CD4-positive, alpha-beta T cell (primary cell): Measurements from ENCODE around the gene VEGFB. TPM values are rescaled to one million over a fixed set of nuclear protein-coding genes. Genes with fewer than 3 reads are reported as not detected.

Experiments
- ATAC-seq: fragments of 200-7000 bp; cut with Tn5 transposase; one replicate; pipeline ENCODE4 v1.10.0; 2022; ENCODE audit warnings: mild to moderate bottlenecking; ENCODE audit not compliant: poor library complexity
- CTCF ChIA-PET: fragments of 350-600 bp; sonication (Branson Sonifier 250); formaldehyde crosslinking; loops from one replicate; lab custom pipeline; 2021; ENCODE audit warnings: antibody characterized with exemption, inconsistent platforms; lab: Charles Lee
- POLR2A ChIA-PET: fragments of 350-600 bp; sonication (Branson Sonifier 250); formaldehyde crosslinking; loops from one replicate; lab custom pipeline; 2021; ENCODE audit warnings: antibody characterized with exemption, inconsistent platforms; lab: Charles Lee
- DNase-seq, 14 experiments: peaks; one replicate each; pipeline ENCODE4 v3.0.0-alpha.2; 2013 to 2020; ENCODE audit warnings: mixed read lengths in 2 of 14
- H3K27ac ChIP-seq, 2 donors: one replicate each; pipeline versions ENCODE4 v1.5.1 to v1.7.0; 2013; ENCODE audit warnings: low read length in 2 of 2, low read depth in 1 of 2, mild to moderate bottlenecking in 1 of 2
- H3K27me3 ChIP-seq, 2 experiments: 1 replicate in 1 of 2; 2 replicates in 1 of 2; pipeline versions ENCODE4 v1.6.1 to v1.7.0; 2013; ENCODE audit warnings: low read length in 2 of 2, control low read depth in 1 of 2, mild to moderate bottlenecking in 1 of 2, moderate library complexity in 1 of 2; ENCODE audit not compliant: insufficient read depth in 2 of 2, control insufficient read depth in 1 of 2
- H3K36me3 ChIP-seq: one replicate; pipeline ENCODE4 v1.6.1; 2013; ENCODE audit warnings: low read length, control low read depth; ENCODE audit not compliant: insufficient read depth
- H3K4me1 ChIP-seq: one replicate; pipeline ENCODE4 v1.6.1; 2013; ENCODE audit warnings: low read length, control low read depth; ENCODE audit not compliant: insufficient read depth
- H3K4me3 ChIP-seq: one replicate; pipeline ENCODE4 v1.5.1; 2013; ENCODE audit warnings: mild to moderate bottlenecking, low read length, moderate library complexity
- H3K9me3 ChIP-seq, 2 experiments: 1 replicate in 1 of 2; 2 replicates in 1 of 2; pipeline versions ENCODE4 v1.6.1 to v1.7.0; 2013; ENCODE audit warnings: low read length in 2 of 2, mild to moderate bottlenecking in 2 of 2, control low read depth in 1 of 2, moderate library complexity in 1 of 2; ENCODE audit not compliant: control insufficient read depth in 1 of 2, insufficient read depth in 1 of 2
- H3K27ac Mint-ChIP-seq: one replicate; pipeline ENCODE4 v1.8.0; 2020; ENCODE audit warnings: mixed read lengths
- H3K27me3 Mint-ChIP-seq: one replicate; pipeline ENCODE4 v1.8.0; 2021; ENCODE audit warnings: mixed read lengths
- H3K36me3 Mint-ChIP-seq: one replicate; pipeline ENCODE4 v1.8.0; 2021; ENCODE audit warnings: low read depth, mixed read lengths
- H3K4me1 Mint-ChIP-seq: one replicate; pipeline ENCODE4 v1.8.0; 2021; ENCODE audit warnings: low read depth, mixed read lengths
- H3K4me3 Mint-ChIP-seq: one replicate; pipeline ENCODE4 v1.8.0; 2020; ENCODE audit warnings: mild to moderate bottlenecking, mixed read lengths
- H3K9me3 Mint-ChIP-seq: one replicate; pipeline ENCODE4 v1.8.0; 2020; ENCODE audit warnings: mixed read lengths
- CTCF ChIP-seq: fragments of 200-600 bp; IDR thresholded peaks from one replicate; pipeline ENCODE4 v1.8.0; 2022; ENCODE audit warnings: antibody characterized with exemption, mild to moderate bottlenecking
- intact Hi-C, 2 experiments: fragments of 100-400 bp; cut with DNase I in 1 of 2; cut with micrococcal nuclease in 1 of 2; formaldehyde crosslinking; loops; one replicate each; pipeline versions ENCODE4 v1.15.1 to v1.9.0; 2023 to 2025; cut with DNase I, micrococcal nuclease
- total RNA-seq, 174 experiments: library from RNA in 2 of 174; stranded (reverse) in 2 of 174; gene quantifications; one replicate each; pipeline ENCODE4 v1.2.3 and lab custom pipeline; 2021 to 2026

VEGFB gene
- total RNA-seq, 2 experiments from 2014 or later, result 39.7 to 48.7 TPM

- intact Hi-C loops, result loop anchor here (1.0 kb wide), 2 partner anchors 21 to 22 kb away; no protein-coding TSS in a partner anchor
Measured at GRCh38 chr11:64247729-64248531, 13.5 kb downstream of the VEGFB start.

GRCh38 chr11:64248578-64248977 lies 14.2 kb downstream of the VEGFB start:
- Histone ChIP-seq H3K9me3 (no peaks in the 10 kb centered on the region), H3K36me3 (peaks cover 7% of the 10 kb centered on the region), H3K4me3 (no peak overlapping the region), H3K4me1 (peaks cover 59% of the 10 kb centered on the region), H3K27ac (no peak overlapping the region), H3K27me3 (no peaks in the 10 kb centered on the region)
- H3K36me3 Mint-ChIP-seq, result peaks cover 5% of the 10 kb centered on the region
- no peaks in the 10 kb centered on the region for H3K27me3 Mint-ChIP-seq
- ATAC-seq (no peak), DNase-seq (no peak)
- intact Hi-C loops, result no loop called here
- peak overlapping the region; percentile 88 for H3K4me3 Mint-ChIP-seq
- peaks cover 38% of the 10 kb centered on the region for H3K4me1 Mint-ChIP-seq
- ChIA-PET CTCF (interaction anchor here (0.7 to 4.7 kb wide), 2 partner anchors 43 to 56 kb away, joined by 3 to 56 read pairs; partner anchors contain the start of gene FERMT3), POLR2A (interaction anchor here (4.5 kb wide), 1 partner anchor 42 kb away, joined by 35 read pairs; the partner anchor contains the start of gene FERMT3)
- H3K9me3 Mint-ChIP-seq, result no peaks in the 10 kb centered on the region
- peak overlapping the region; percentile 36 for H3K27ac Mint-ChIP-seq
- TF ChIP-seq CTCF, result no peak

More at GRCh38 chr11:64247729-64248531, 13.5 kb downstream of the VEGFB start:
- Mint-ChIP-seq H3K4me1 (peaks cover 43% of the 10 kb centered on the region), H3K4me3 (peak overlapping the region; percentile 88), H3K36me3 (peaks cover 11% of the 10 kb centered on the region), H3K9me3 (no peaks in the 10 kb centered on the region), H3K27me3 (no peaks in the 10 kb centered on the region), H3K27ac (no peak overlapping the region)
- no peak overlapping the region for H3K27ac ChIP-seq
- no peaks in the 10 kb centered on the region for H3K27me3 ChIP-seq
- ATAC-seq (no peak), DNase-seq (no peak)
- peak overlapping the region; percentile 90 for H3K4me3 ChIP-seq
- peaks cover 10% of the 10 kb centered on the region for H3K36me3 ChIP-seq
- H3K4me1 ChIP-seq, result peaks cover 61% of the 10 kb centered on the region
- POLR2A ChIA-PET, result interaction anchor here (2.8 to 6.2 kb wide), 6 partner anchors 22 to 70 kb away, joined by 13 to 65 read pairs (median 30); partner anchors contain the start of genes BAD, FERMT3, GPR137 and NUDT22
- H3K9me3 ChIP-seq, result no peaks in the 10 kb centered on the region
- CTCF ChIA-PET, result interaction anchor here (0.7 to 4.7 kb wide), 4 partner anchors 21 to 57 kb away, joined by 3 to 56 read pairs (median 10); partner anchors contain the start of gene FERMT3
- no peak for TF ChIP-seq CTCF

- ATAC-seq (no peak), DNase-seq (no peak)
- Histone ChIP-seq H3K27me3 (no peaks in the 10 kb centered on the region), H3K4me1 (peaks cover 59% of the 10 kb centered on the region), H3K4me3 (no peak overlapping the region), H3K9me3 (no peaks in the 10 kb centered on the region), H3K27ac (no peak overlapping the region), H3K36me3 (peaks cover 3% of the 10 kb centered on the region)
- Mint-ChIP-seq H3K27ac (peak overlapping the region; percentile 36), H3K36me3 (peaks cover 4% of the 10 kb centered on the region), H3K4me3 (peak overlapping the region; percentile 62), H3K4me1 (peaks cover 37% of the 10 kb centered on the region), H3K27me3 (no peaks in the 10 kb centered on the region), H3K9me3 (no peaks in the 10 kb centered on the region)
- no peak for TF ChIP-seq CTCF
- ChIA-PET CTCF (interaction anchor here (1.5 to 4.7 kb wide), 3 partner anchors 23 to 52 kb away, joined by 3 to 56 read pairs (median 6); partner anchors contain the start of genes CATSPERZ, FERMT3, NUDT22 and TRPT1), POLR2A (interaction anchor here (1.4 to 4.5 kb wide), 3 partner anchors 8 to 55 kb away, joined by 4 to 35 read pairs (median 9); partner anchors contain the start of genes FERMT3 and FKBP2)
- intact Hi-C loops, result no loop called here
Measured at GRCh38 chr11:64249038-64249437, 14.7 kb downstream of the VEGFB start.
